Sigmoid colon (tissue), 4 donors: ENCODE results near the gene KCNB1.
A peak's percentile ranks its signal among the peaks of the same experiment; 100 is the strongest.

Experiments used
- EP300 ChIP-seq, 4 donors: sonication (generic); formaldehyde crosslinking; IDR thresholded peaks; one replicate each; pipeline ENCODE4 v1.6.1; 2017; ENCODE audit warnings: antibody characterized with exemption in 4 of 4
- POLR2A ChIP-seq, 2 donors: fragments of 450-650 bp; IDR thresholded peaks; one replicate each; pipeline ENCODE4 v1.6.1; 2016; ENCODE audit warnings: antibody characterized with exemption in 2 of 2, mild to moderate bottlenecking in 2 of 2, moderate library complexity in 2 of 2
- POLR2AphosphoS5 ChIP-seq, 4 donors: sonication (generic); formaldehyde crosslinking; IDR thresholded peaks; one replicate each; pipeline ENCODE4 v1.6.1; 2017; ENCODE audit warnings: antibody characterized with exemption in 4 of 4
- TF ChIP-seq, protein P1 (sequence below), 4 experiments: fragments of 450-650 bp in 3 of 4; fragments of 200-600 bp in 1 of 4; IDR thresholded peaks; one replicate each; pipeline ENCODE4 v1.5.1; 2016 to 2019; ENCODE audit warnings: antibody characterized with exemption in 4 of 4, mild to moderate bottlenecking in 3 of 4, moderate library complexity in 2 of 4

DNA sequence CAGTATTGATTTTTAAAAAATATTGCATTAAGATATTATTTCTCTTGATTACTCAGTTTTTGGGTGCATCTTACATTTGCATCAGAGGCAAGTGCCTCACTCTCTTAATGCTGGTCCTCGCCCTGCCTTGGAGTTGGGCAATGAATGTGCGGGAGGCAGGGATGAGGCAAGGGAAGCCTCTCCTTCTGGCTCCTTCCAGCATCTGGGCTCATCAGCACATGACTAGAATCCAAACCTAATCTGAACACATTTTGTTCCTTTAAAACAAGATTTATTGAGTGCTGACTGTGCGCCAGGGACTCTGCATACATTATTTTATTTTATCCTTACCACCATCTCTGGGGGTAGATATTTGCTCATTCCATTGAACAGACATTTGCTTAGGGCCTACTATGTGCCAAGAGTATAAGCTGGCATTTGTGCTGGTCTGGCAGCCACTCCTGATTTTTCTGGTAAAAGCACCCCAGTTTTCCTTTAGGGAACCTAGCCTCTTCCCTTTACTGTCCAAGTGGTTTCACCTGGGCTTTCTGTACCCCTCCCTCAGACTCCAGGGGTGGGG is 132.7 kb downstream of the KCNB1 start:
- TF ChIP-seq POLR2A (IDR thresholded peaks at IDR 0.05): no peak
- peak in 3 of 4 donors; percentile 24 to 93 (median 80) for TF ChIP-seq EP300 (IDR thresholded peaks at IDR 0.05)
- TF ChIP-seq, protein P1, sequence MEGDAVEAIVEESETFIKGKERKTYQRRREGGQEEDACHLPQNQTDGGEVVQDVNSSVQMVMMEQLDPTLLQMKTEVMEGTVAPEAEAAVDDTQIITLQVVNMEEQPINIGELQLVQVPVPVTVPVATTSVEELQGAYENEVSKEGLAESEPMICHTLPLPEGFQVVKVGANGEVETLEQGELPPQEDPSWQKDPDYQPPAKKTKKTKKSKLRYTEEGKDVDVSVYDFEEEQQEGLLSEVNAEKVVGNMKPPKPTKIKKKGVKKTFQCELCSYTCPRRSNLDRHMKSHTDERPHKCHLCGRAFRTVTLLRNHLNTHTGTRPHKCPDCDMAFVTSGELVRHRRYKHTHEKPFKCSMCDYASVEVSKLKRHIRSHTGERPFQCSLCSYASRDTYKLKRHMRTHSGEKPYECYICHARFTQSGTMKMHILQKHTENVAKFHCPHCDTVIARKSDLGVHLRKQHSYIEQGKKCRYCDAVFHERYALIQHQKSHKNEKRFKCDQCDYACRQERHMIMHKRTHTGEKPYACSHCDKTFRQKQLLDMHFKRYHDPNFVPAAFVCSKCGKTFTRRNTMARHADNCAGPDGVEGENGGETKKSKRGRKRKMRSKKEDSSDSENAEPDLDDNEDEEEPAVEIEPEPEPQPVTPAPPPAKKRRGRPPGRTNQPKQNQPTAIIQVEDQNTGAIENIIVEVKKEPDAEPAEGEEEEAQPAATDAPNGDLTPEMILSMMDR (IDR thresholded peaks at IDR 0.05): no peak
- TF ChIP-seq POLR2AphosphoS5 (IDR thresholded peaks at IDR 0.05): peak; percentile 63 to 89 (median 67)
